Measurements from ENCODE around the gene TOM1. TPM values are rescaled to one million over a fixed set of nuclear protein-coding genes. Genes with fewer than 3 reads are reported as not detected.
"Not testable (repeated sequence)": the region's sequence is repeated elsewhere in the genome, so short reads cannot be mapped to it uniquely, and the experiment has no call there.

Gene TOM1
- total and polyA plus RNA-seq, 7 experiments from 2014 or later, result 32.3 to 225 (median 55.3) TPM

- H3K4me1 Mint-ChIP-seq, result peaks cover 0 to 4% (median 0%) of the 10 kb centered on the region in 7 donors
- no peak overlapping the region for H3K27ac Mint-ChIP-seq
- Histone ChIP-seq H3K4me3 (ENCODE audit: low read length) (no peak overlapping the region), H3K27me3 (ENCODE audit: control insufficient read depth in 2 of 2, insufficient read depth in 2 of 2, low read length in 2 of 2) (no peaks in the 10 kb centered on the region), H3K27ac (ENCODE audit: low read depth, low read length) (no peak overlapping the region), H3K36me3 (ENCODE audit: control insufficient read depth in 2 of 3, insufficient read depth in 3 of 3, low read length in 3 of 3) (no peaks in the 10 kb centered on the region), H3K9me3 (ENCODE audit: control insufficient read depth in 2 of 3, low read length in 3 of 3) (no peaks in the 10 kb centered on the region), H3K4me1 (ENCODE audit: control insufficient read depth in 2 of 2, insufficient read depth in 2 of 2, low read length in 2 of 2) (no peaks in the 10 kb centered on the region)
- peaks cover 0 to 2% (median 0%) of the 10 kb centered on the region in 11 donors for H3K9me3 Mint-ChIP-seq
- CTCF ChIA-PET, result interaction anchor here (0.6 to 0.7 kb wide), 2 partner anchors 84 to 204 kb away, joined by 3 read pairs; no protein-coding TSS in a partner anchor
- DNase-seq (no peak), ATAC-seq (no peak)
- intact Hi-C loops (cut with micrococcal nuclease), result loop anchor here in 1 of 2 donors (10.0 kb wide), 1 partner anchor 55 kb away; no protein-coding TSS in a partner anchor
- POLR2A ChIA-PET, result no interaction called here
- H3K4me3 Mint-ChIP-seq, result no peak overlapping the region
- peaks cover 2 to 17% (median 10%) of the 10 kb centered on the region in 5 donors for H3K27me3 Mint-ChIP-seq
- no peaks in the 10 kb centered on the region for H3K36me3 Mint-ChIP-seq
Observed at GRCh38 chr22:35359380-35360065, 59.8 kb downstream of the TOM1 start.

GRCh38 chr22:35361001-35361558 is 61.4 kb downstream of the TOM1 start:
- Histone ChIP-seq H3K9me3 (ENCODE audit: control insufficient read depth in 2 of 3, low read length in 3 of 3) (no peaks in the 10 kb centered on the region), H3K4me1 (ENCODE audit: control insufficient read depth in 2 of 2, insufficient read depth in 2 of 2, low read length in 2 of 2) (no peaks in the 10 kb centered on the region), H3K27ac (ENCODE audit: low read depth, low read length) (no peak overlapping the region), H3K36me3 (ENCODE audit: control insufficient read depth in 2 of 3, insufficient read depth in 3 of 3, low read length in 3 of 3) (no peaks in the 10 kb centered on the region), H3K4me3 (ENCODE audit: low read length) (no peak overlapping the region), H3K27me3 (ENCODE audit: control insufficient read depth in 2 of 2, insufficient read depth in 2 of 2, low read length in 2 of 2) (no peaks in the 10 kb centered on the region)
- no peak for DNase-seq
- ChIA-PET CTCF (interaction anchor here (0.5 to 1.0 kb wide), 3 partner anchors 10 to 1220 kb away, joined by 3 to 5 read pairs (median 3); no protein-coding TSS in a partner anchor), POLR2A (no interaction called here)
- no peaks in the 10 kb centered on the region for H3K4me1 Mint-ChIP-seq
- no peak for ATAC-seq
- no peak overlapping the region for H3K4me3 Mint-ChIP-seq
- H3K9me3 Mint-ChIP-seq, result peaks cover 0 to 2% (median 0%) of the 10 kb centered on the region in 11 donors
- H3K36me3 Mint-ChIP-seq, result no peaks in the 10 kb centered on the region
- H3K27ac Mint-ChIP-seq, result no peak overlapping the region
- intact Hi-C loops (cut with micrococcal nuclease), result no loop called here
- H3K27me3 Mint-ChIP-seq, result peaks cover 9 to 17% (median 12%) of the 10 kb centered on the region in 5 donors

GRCh38 chr22:35363566-35364086 is 63.9 kb downstream of the TOM1 start:
- H3K4me1 Mint-ChIP-seq, result no peaks in the 10 kb centered on the region
- Histone ChIP-seq H3K36me3 (ENCODE audit: control insufficient read depth in 2 of 3, insufficient read depth in 3 of 3, low read length in 3 of 3) (no peaks in the 10 kb centered on the region), H3K9me3 (ENCODE audit: control insufficient read depth in 2 of 3, low read length in 3 of 3) (no peaks in the 10 kb centered on the region), H3K27ac (ENCODE audit: low read depth, low read length) (no peak overlapping the region), H3K4me3 (ENCODE audit: low read length) (no peak overlapping the region), H3K4me1 (ENCODE audit: control insufficient read depth in 2 of 2, insufficient read depth in 2 of 2, low read length in 2 of 2) (no peaks in the 10 kb centered on the region), H3K27me3 (ENCODE audit: control insufficient read depth in 2 of 2, insufficient read depth in 2 of 2, low read length in 2 of 2) (no peaks in the 10 kb centered on the region)
- DNase-seq, result no peak
- intact Hi-C loops (cut with micrococcal nuclease), result no loop called here
- no peaks in the 10 kb centered on the region for H3K9me3 Mint-ChIP-seq
- H3K4me3 Mint-ChIP-seq, result no peak overlapping the region
- H3K27me3 Mint-ChIP-seq, result peaks cover 18 to 21% (median 21%) of the 10 kb centered on the region in 5 donors
- no peak overlapping the region for H3K27ac Mint-ChIP-seq
- ChIA-PET POLR2A (no interaction called here), CTCF (interaction anchor here (1.6 kb wide), 1 partner anchor 13 kb away, joined by 8 read pairs; no protein-coding TSS in a partner anchor)
- H3K36me3 Mint-ChIP-seq, result no peaks in the 10 kb centered on the region
- ATAC-seq, result no peak

- intact Hi-C loops (cut with micrococcal nuclease); H3K4me1 Mint-ChIP-seq; H3K4me3 ChIP-seq (ENCODE audit: low read length); DNase-seq; H3K4me3 Mint-ChIP-seq; H3K36me3 ChIP-seq (ENCODE audit: control insufficient read depth in 2 of 3, insufficient read depth in 3 of 3, low read length in 3 of 3); H3K9me3 Mint-ChIP-seq; H3K27ac ChIP-seq (ENCODE audit: low read depth, low read length); H3K4me1 ChIP-seq (ENCODE audit: control insufficient read depth in 2 of 2, insufficient read depth in 2 of 2, low read length in 2 of 2); H3K36me3 Mint-ChIP-seq; CTCF ChIA-PET; H3K9me3 ChIP-seq (ENCODE audit: control insufficient read depth in 2 of 3, low read length in 3 of 3); POLR2A ChIA-PET; H3K27ac Mint-ChIP-seq; H3K27me3 ChIP-seq (ENCODE audit: control insufficient read depth in 2 of 2, insufficient read depth in 2 of 2, low read length in 2 of 2): not testable (repeated sequence)
- peaks cover 22 to 27% (median 25%) of the 10 kb centered on the region in 5 donors for H3K27me3 Mint-ChIP-seq
- ATAC-seq, result peak; percentile 76
Observed at GRCh38 chr22:35364230-35364629, 64.5 kb downstream of the TOM1 start.

- Mint-ChIP-seq H3K27ac (peak overlapping the region in 1 of 9 donors; percentile 48), H3K4me3 (no peak overlapping the region), H3K27me3 (peaks cover 17 to 31% (median 25%) of the 10 kb centered on the region in 5 donors), H3K36me3 (no peaks in the 10 kb centered on the region), H3K4me1 (peaks cover 0 to 11% (median 5%) of the 10 kb centered on the region in 7 donors), H3K9me3 (peaks cover 0 to 2% (median 0%) of the 10 kb centered on the region in 11 donors)
- H3K27ac ChIP-seq (ENCODE audit: low read depth, low read length), result no peak overlapping the region
- no peaks in the 10 kb centered on the region for H3K4me1 ChIP-seq (ENCODE audit: control insufficient read depth in 2 of 2, insufficient read depth in 2 of 2, low read length in 2 of 2)
- ATAC-seq (peak; percentile 70), DNase-seq (no peak)
- ChIA-PET CTCF (no interaction called here), POLR2A (no interaction called here)
- no peaks in the 10 kb centered on the region for H3K27me3 ChIP-seq (ENCODE audit: control insufficient read depth in 2 of 2, insufficient read depth in 2 of 2, low read length in 2 of 2)
- no peak overlapping the region for H3K4me3 ChIP-seq (ENCODE audit: low read length)
- H3K9me3 ChIP-seq (ENCODE audit: control insufficient read depth in 2 of 3, low read length in 3 of 3), result no peaks in the 10 kb centered on the region
- H3K36me3 ChIP-seq (ENCODE audit: control insufficient read depth in 2 of 3, insufficient read depth in 3 of 3, low read length in 3 of 3), result no peaks in the 10 kb centered on the region
- intact Hi-C loops (cut with micrococcal nuclease), result no loop called here
Observed at GRCh38 chr22:35367331-35367886, 67.7 kb downstream of the TOM1 start.

- intact Hi-C loops (cut with micrococcal nuclease), result no loop called here
- peaks cover 0 to 2% (median 0%) of the 10 kb centered on the region in 11 donors for H3K9me3 Mint-ChIP-seq
- H3K36me3 Mint-ChIP-seq, result no peaks in the 10 kb centered on the region
- no peaks in the 10 kb centered on the region for H3K9me3 ChIP-seq (ENCODE audit: control insufficient read depth in 2 of 3, low read length in 3 of 3)
- ChIA-PET POLR2A (no interaction called here), CTCF (no interaction called here)
- H3K27ac Mint-ChIP-seq, result no peak overlapping the region
- no peak overlapping the region for H3K27ac ChIP-seq (ENCODE audit: low read depth, low read length)
- H3K4me3 Mint-ChIP-seq, result no peak overlapping the region
- peaks cover 17 to 31% (median 25%) of the 10 kb centered on the region in 5 donors for H3K27me3 Mint-ChIP-seq
- H3K4me1 Mint-ChIP-seq, result peaks cover 0 to 11% (median 5%) of the 10 kb centered on the region in 7 donors
- H3K4me3 ChIP-seq (ENCODE audit: low read length), result no peak overlapping the region
- H3K4me1 ChIP-seq (ENCODE audit: control insufficient read depth in 2 of 2, insufficient read depth in 2 of 2, low read length in 2 of 2), result no peaks in the 10 kb centered on the region
- ATAC-seq (no peak), DNase-seq (no peak)
- H3K27me3 ChIP-seq (ENCODE audit: control insufficient read depth in 2 of 2, insufficient read depth in 2 of 2, low read length in 2 of 2), result no peaks in the 10 kb centered on the region
- no peaks in the 10 kb centered on the region for H3K36me3 ChIP-seq (ENCODE audit: control insufficient read depth in 2 of 3, insufficient read depth in 3 of 3, low read length in 3 of 3)
Observed at GRCh38 chr22:35368386-35368785, 68.7 kb downstream of the TOM1 start.
